Measurements from ENCODE around the gene GREB1L. TPM values are rescaled to one million over a fixed set of nuclear protein-coding genes. Genes with fewer than 3 reads are reported as not detected.

Gene GREB1L
- total RNA-seq, 2 experiments from 2014 or later, result not detected

DNA sequence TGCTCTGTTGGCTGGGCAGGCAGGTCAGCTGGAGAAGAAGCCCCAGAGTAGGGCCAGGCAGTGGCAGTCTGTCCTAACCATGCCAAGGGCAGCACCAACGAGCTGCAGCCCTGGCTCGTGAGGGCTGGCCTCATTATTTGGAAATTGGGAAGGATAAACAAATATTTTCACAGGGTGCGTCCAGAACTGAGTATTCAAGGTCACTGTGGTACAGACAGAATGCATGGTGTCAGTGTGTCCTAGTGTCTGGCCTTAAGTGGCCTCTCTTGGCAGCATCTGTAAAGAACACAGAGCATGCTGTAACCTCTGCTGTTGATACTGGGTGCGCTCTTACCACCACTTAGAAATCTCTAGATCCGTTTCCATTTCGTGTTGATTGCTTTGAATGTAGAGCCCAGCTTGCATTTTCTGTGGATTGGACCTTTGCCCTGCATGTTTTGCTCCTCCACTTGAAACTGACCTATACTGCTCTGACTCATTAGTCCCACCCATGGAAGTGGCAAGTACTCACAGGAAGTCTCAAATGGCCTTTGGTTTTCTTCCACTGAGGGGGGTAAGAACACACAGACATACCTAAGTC is 88.2 kb downstream of the GREB1L start:
- H3K36me3 ChIP-seq (ENCODE audit: insufficient read depth, low read length), result no peaks in the 10 kb centered on the region
- H3K4me1 ChIP-seq (ENCODE audit: insufficient read depth, low read length, poor library complexity, severe bottlenecking), result no peaks in the 10 kb centered on the region
- POLR2A ChIA-PET, result interaction anchor here (0.6 kb wide), 2 partner anchors 31 to 48 kb away, joined by 3 read pairs; no protein-coding TSS in a partner anchor
- H3K4me2 ChIP-seq (ENCODE audit: low read length), result no peak overlapping the region
- TF ChIP-seq CTCF (conservative IDR thresholded peaks at IDR 0.05; ENCODE audit: low read length) (no peak), EZH2phosphoT487 (IDR thresholded peaks at IDR 0.05; ENCODE audit: borderline replicate concordance, low read depth, low read length) (no peak)
- H4K20me1 ChIP-seq (ENCODE audit: insufficient read depth, low read length), result no peaks in the 10 kb centered on the region
- no peak overlapping the region for H3K4me3 ChIP-seq (ENCODE audit: low read depth, low read length, poor library complexity, severe bottlenecking)
- H3K9me2 ChIP-seq (ENCODE audit: insufficient read depth, low read length), result no peaks in the 10 kb centered on the region
- intact Hi-C loops (cut with micrococcal nuclease; ENCODE audit: unreplicated experiment), result loop anchor here (10.0 kb wide), 1 partner anchor 55 kb away; no protein-coding TSS in a partner anchor
- no TSS peak for BruUV-seq (replicated peaks)
- CTCF ChIA-PET (ENCODE audit: unreplicated experiment), result no interaction called here
- no peaks in the 10 kb centered on the region for H3K9me3 ChIP-seq (ENCODE audit: low read length)
- no peak overlapping the region for H2AFZ ChIP-seq (ENCODE audit: low read length)
- H3K79me2 ChIP-seq (ENCODE audit: insufficient read depth, low read depth, low read length), result no peaks in the 10 kb centered on the region
- no peak for DNase-seq (ENCODE audit: low spot score)
- H3K27ac ChIP-seq (ENCODE audit: low read depth, low read length, poor library complexity, severe bottlenecking), result no peak overlapping the region

- H2AFZ ChIP-seq (ENCODE audit: low read length), result no peak overlapping the region
- intact Hi-C loops (cut with micrococcal nuclease; ENCODE audit: unreplicated experiment), result loop anchor here (10.0 kb wide), 1 partner anchor 54 kb away; no protein-coding TSS in a partner anchor
- no peak overlapping the region for H3K4me2 ChIP-seq (ENCODE audit: low read length)
- no peak overlapping the region for H3K27ac ChIP-seq (ENCODE audit: low read depth, low read length, poor library complexity, severe bottlenecking)
- no peaks in the 10 kb centered on the region for H3K79me2 ChIP-seq (ENCODE audit: insufficient read depth, low read depth, low read length)
- H3K9me2 ChIP-seq (ENCODE audit: insufficient read depth, low read length), result no peaks in the 10 kb centered on the region
- no TSS peak for BruUV-seq (replicated peaks)
- POLR2A ChIA-PET, result interaction anchor here (0.6 to 0.7 kb wide), 2 partner anchors 42 to 55 kb away, joined by 3 read pairs; no protein-coding TSS in a partner anchor
- no peaks in the 10 kb centered on the region for H3K9me3 ChIP-seq (ENCODE audit: low read length)
- no peaks in the 10 kb centered on the region for H3K36me3 ChIP-seq (ENCODE audit: insufficient read depth, low read length)
- H3K4me1 ChIP-seq (ENCODE audit: insufficient read depth, low read length, poor library complexity, severe bottlenecking), result no peaks in the 10 kb centered on the region
- H3K4me3 ChIP-seq (ENCODE audit: low read depth, low read length, poor library complexity, severe bottlenecking), result no peak overlapping the region
- TF ChIP-seq EZH2phosphoT487 (IDR thresholded peaks at IDR 0.05; ENCODE audit: borderline replicate concordance, low read depth, low read length), result no peak
- TF ChIP-seq CTCF (conservative IDR thresholded peaks at IDR 0.05; ENCODE audit: low read length), result no peak
- DNase-seq (ENCODE audit: low spot score), result no peak
- CTCF ChIA-PET (ENCODE audit: unreplicated experiment), result no interaction called here
- H4K20me1 ChIP-seq (ENCODE audit: insufficient read depth, low read length), result no peaks in the 10 kb centered on the region
Observed at GRCh38 chr18:21331065-21331464, 89.0 kb downstream of the GREB1L start.

GRCh38 chr18:21335927-21336488 is 94.0 kb downstream of the GREB1L start:
- no peaks in the 10 kb centered on the region for H3K9me2 ChIP-seq (ENCODE audit: insufficient read depth, low read length)
- intact Hi-C loops (cut with micrococcal nuclease; ENCODE audit: unreplicated experiment), result loop anchor here (10.0 kb wide), 1 partner anchor 49 kb away; no protein-coding TSS in a partner anchor
- H3K36me3 ChIP-seq (ENCODE audit: insufficient read depth, low read length), result no peaks in the 10 kb centered on the region
- no peak overlapping the region for H3K27ac ChIP-seq (ENCODE audit: low read depth, low read length, poor library complexity, severe bottlenecking)
- no peak overlapping the region for H3K4me3 ChIP-seq (ENCODE audit: low read depth, low read length, poor library complexity, severe bottlenecking)
- H3K4me1 ChIP-seq (ENCODE audit: insufficient read depth, low read length, poor library complexity, severe bottlenecking), result no peaks in the 10 kb centered on the region
- no peak overlapping the region for H2AFZ ChIP-seq (ENCODE audit: low read length)
- H4K20me1 ChIP-seq (ENCODE audit: insufficient read depth, low read length), result no peaks in the 10 kb centered on the region
- ChIA-PET CTCF (ENCODE audit: unreplicated experiment) (no interaction called here), POLR2A (interaction anchor here (0.6 kb wide), 1 partner anchor 396 kb away, joined by 4 read pairs; no protein-coding TSS in a partner anchor)
- H3K79me2 ChIP-seq (ENCODE audit: insufficient read depth, low read depth, low read length), result no peaks in the 10 kb centered on the region
- no TSS peak for BruUV-seq (replicated peaks)
- no peak for TF ChIP-seq CTCF (conservative IDR thresholded peaks at IDR 0.05; ENCODE audit: low read length)
- TF ChIP-seq EZH2phosphoT487 (IDR thresholded peaks at IDR 0.05; ENCODE audit: borderline replicate concordance, low read depth, low read length), result no peak
- H3K9me3 ChIP-seq (ENCODE audit: low read length), result no peaks in the 10 kb centered on the region
- DNase-seq (ENCODE audit: low spot score), result no peak
- H3K4me2 ChIP-seq (ENCODE audit: low read length), result no peak overlapping the region
